Naive thymus-derived CD4-positive, alpha-beta T cell (primary cell): ENCODE measurements around the gene CIITA. TPM values are rescaled to one million over a fixed set of nuclear protein-coding genes. Genes with fewer than 3 reads are reported as not detected.

ENCODE experiments used
- ATAC-seq: fragments of 150-1000 bp; cut with Tn5 transposase; 2 replicates; pipeline ENCODE4 v1.10.0; 2021; ENCODE audit warnings: mild to moderate bottlenecking, moderate library complexity
- CTCF ChIA-PET: fragments of 350-600 bp; sonication (Branson Sonifier 250); formaldehyde crosslinking; loops from one replicate; lab custom pipeline; 2021; ENCODE audit warnings: antibody characterized with exemption; lab: Charles Lee
- POLR2A ChIA-PET: fragments of 350-600 bp; sonication (Branson Sonifier 250); formaldehyde crosslinking; loops from one replicate; lab custom pipeline; 2021; ENCODE audit warnings: antibody characterized with exemption, inconsistent platforms; lab: Charles Lee
- DNase-seq, 9 donors: peaks; one replicate each; pipeline versions ENCODE4 v3.0.0 to v3.0.0-alpha.2; 2020 to 2022; ENCODE audit warnings: mixed read lengths in 1 of 9
- H3K27ac ChIP-seq: one replicate; pipeline ENCODE4 v1.7.0; 2013; ENCODE audit warnings: mild to moderate bottlenecking, low read depth, low read length, moderate library complexity
- H3K27me3 ChIP-seq, 2 donors: one replicate each; pipeline ENCODE4 v1.7.0; 2013; ENCODE audit warnings: low read length in 2 of 2, mild to moderate bottlenecking in 2 of 2, moderate library complexity in 2 of 2; ENCODE audit not compliant: control insufficient read depth in 2 of 2, insufficient read depth in 2 of 2
- H3K36me3 ChIP-seq, 3 experiments: 1 replicate in 2 of 3; 2 replicates in 1 of 3; pipeline ENCODE4 v1.7.0; 2013; ENCODE audit warnings: low read length in 3 of 3, mild to moderate bottlenecking in 3 of 3, moderate library complexity in 1 of 3; ENCODE audit not compliant: insufficient read depth in 3 of 3, control insufficient read depth in 2 of 3
- H3K4me1 ChIP-seq, 2 donors: one replicate each; pipeline ENCODE4 v1.7.0; 2013; ENCODE audit warnings: low read length in 2 of 2, mild to moderate bottlenecking in 2 of 2, moderate library complexity in 1 of 2; ENCODE audit not compliant: control insufficient read depth in 2 of 2, insufficient read depth in 2 of 2
- H3K4me3 ChIP-seq: 2 replicates; pipeline ENCODE4 v1.7.0; 2013; ENCODE audit warnings: mild to moderate bottlenecking, low read length
- H3K9me3 ChIP-seq, 3 experiments: 1 replicate in 2 of 3; 2 replicates in 1 of 3; pipeline ENCODE4 v1.7.0; 2013; ENCODE audit warnings: low read length in 3 of 3; ENCODE audit not compliant: control insufficient read depth in 2 of 3
- H3K27ac Mint-ChIP-seq, 9 donors: one replicate each; pipeline ENCODE4 v1.8.0; 2020 to 2022; ENCODE audit warnings: mixed read lengths in 9 of 9, mild to moderate bottlenecking in 8 of 9, moderate library complexity in 5 of 9, inconsistent platforms in 2 of 9
- H3K27me3 Mint-ChIP-seq, 5 donors: one replicate each; pipeline ENCODE4 v1.8.0; 2021 to 2022; ENCODE audit warnings: mixed read lengths in 5 of 5, mild to moderate bottlenecking in 1 of 5
- H3K36me3 Mint-ChIP-seq, 5 donors: one replicate each; pipeline ENCODE4 v1.8.0; 2020 to 2022; ENCODE audit warnings: mixed read lengths in 5 of 5, mild to moderate bottlenecking in 3 of 5, inconsistent platforms in 1 of 5
- H3K4me1 Mint-ChIP-seq, 7 donors: one replicate each; pipeline ENCODE4 v1.8.0; 2020 to 2022; ENCODE audit warnings: mixed read lengths in 7 of 7, mild to moderate bottlenecking in 3 of 7, inconsistent platforms in 1 of 7
- H3K4me3 Mint-ChIP-seq, 10 donors: one replicate each; pipeline ENCODE4 v1.8.0; 2020 to 2022; ENCODE audit warnings: mild to moderate bottlenecking in 10 of 10, mixed read lengths in 10 of 10, moderate library complexity in 6 of 10, inconsistent platforms in 2 of 10
- H3K9me3 Mint-ChIP-seq, 11 donors: one replicate each; pipeline ENCODE4 v1.8.0; 2020 to 2022; ENCODE audit warnings: mixed read lengths in 11 of 11, mild to moderate bottlenecking in 4 of 11, inconsistent platforms in 1 of 11, moderate library complexity in 1 of 11
- intact Hi-C, 2 donors: fragments of 100-400 bp; cut with micrococcal nuclease; formaldehyde crosslinking; loops; one replicate each; pipeline ENCODE4 v1.15.1; 2023
- polyA plus RNA-seq, 2 donors: library from polyadenylated mRNA; unstranded; fragments of 300-500 nt; fragmentation: Illumina TruSeq; gene quantifications; one replicate each; pipeline ENCODE4 v1.2.3, GENCODE V29; 2021
- total RNA-seq, 6 experiments: library from RNA in 5 of 6; stranded (reverse) in 5 of 6; gene quantifications; 1 replicate in 5 of 6; 2 replicates in 1 of 6; pipeline ENCODE4 v1.2.3 and lab custom pipeline; 2021 to 2026

The CIITA gene
- total and polyA plus RNA-seq, 7 experiments from 2014 or later: 0.12 to 72.1 (median 1.7) TPM

DNA sequence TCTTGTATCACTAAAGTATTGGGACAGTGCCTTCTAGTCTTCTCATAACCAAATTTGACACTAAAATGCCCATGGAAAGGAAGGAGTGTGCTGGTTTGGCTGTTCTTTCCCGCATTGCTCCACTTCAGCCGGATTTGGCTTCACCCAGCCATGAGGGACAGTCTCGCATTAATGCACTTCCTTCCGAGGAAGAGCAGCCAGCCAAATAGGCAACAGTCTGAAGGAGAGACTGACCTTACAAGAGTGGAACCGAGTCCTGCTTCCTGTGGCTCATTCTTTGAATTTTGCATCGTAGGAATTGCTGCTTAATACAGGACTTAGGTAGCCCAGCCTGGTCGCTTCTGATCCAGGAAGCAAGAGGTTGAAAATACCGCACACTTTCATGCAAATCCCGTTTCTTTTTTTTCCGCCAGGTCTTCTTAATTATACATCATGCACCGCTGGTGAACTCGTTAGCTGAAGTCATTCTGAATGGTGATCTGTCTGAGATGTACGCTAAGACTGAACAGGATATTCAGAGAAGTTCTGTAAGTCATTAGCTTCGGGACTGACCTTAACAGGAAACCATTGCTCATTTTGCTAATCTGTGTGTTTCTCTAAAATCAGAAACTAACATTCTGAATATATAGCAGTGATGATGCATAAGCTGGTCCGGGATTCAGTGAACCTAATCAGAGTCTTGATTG, 105.6 kb downstream of the CIITA start:
- Histone ChIP-seq H3K27ac (no peak overlapping the region), H3K4me3 (no peak overlapping the region), H3K36me3 (peaks cover 0 to 40% (median 0%) of the 10 kb centered on the region in 3 experiments), H3K9me3 (no peaks in the 10 kb centered on the region), H3K4me1 (peaks cover 5 to 13% of the 10 kb centered on the region in 2 donors), H3K27me3 (no peaks in the 10 kb centered on the region)
- Mint-ChIP-seq H3K36me3 (peaks cover 7 to 39% (median 12%) of the 10 kb centered on the region in 5 donors), H3K9me3 (peaks cover 0 to under 1% (median 0%) of the 10 kb centered on the region in 11 donors), H3K27me3 (no peaks in the 10 kb centered on the region), H3K4me3 (peak overlapping the region in 1 of 10 donors; percentile 39), H3K4me1 (peaks cover 18 to 73% (median 20%) of the 10 kb centered on the region in 7 donors), H3K27ac (peak overlapping the region in 4 of 9 donors; percentile 20 to 85 (median 36))
- ATAC-seq: no peak
- ChIA-PET POLR2A (interaction anchor here (0.5 to 2.3 kb wide), 4 partner anchors 261 to 276 kb away, joined by 3 to 7 read pairs (median 5); partner anchors contain the start of gene SOCS1), CTCF (interaction anchor here (0.6 to 1.5 kb wide), 3 partner anchors 18 to 860 kb away, joined by 3 to 4 read pairs (median 3); no protein-coding TSS in a partner anchor)
- intact Hi-C loops: no loop called here
- no peak for DNase-seq

- Mint-ChIP-seq H3K36me3 (peaks cover 4 to 35% (median 9%) of the 10 kb centered on the region in 5 donors), H3K4me1 (peaks cover 20 to 73% (median 22%) of the 10 kb centered on the region in 7 donors), H3K27me3 (no peaks in the 10 kb centered on the region), H3K9me3 (no peaks in the 10 kb centered on the region), H3K27ac (peak overlapping the region in 4 of 9 donors; percentile 31 to 85 (median 72)), H3K4me3 (no peak overlapping the region)
- ATAC-seq (peak; percentile 27), DNase-seq (peak in 2 of 9 donors; percentile 5 to 19)
- Histone ChIP-seq H3K4me1 (peaks cover 10 to 13% of the 10 kb centered on the region in 2 donors), H3K4me3 (no peak overlapping the region), H3K27me3 (no peaks in the 10 kb centered on the region), H3K36me3 (peaks cover 0 to 34% (median 0%) of the 10 kb centered on the region in 3 experiments), H3K27ac (no peak overlapping the region), H3K9me3 (no peaks in the 10 kb centered on the region)
- intact Hi-C loops: no loop called here
- POLR2A ChIA-PET: interaction anchor here (0.5 to 2.3 kb wide), 4 partner anchors 10 to 275 kb away, joined by 3 to 7 read pairs (median 5); partner anchors contain the start of gene SOCS1
- CTCF ChIA-PET: interaction anchor here (0.7 to 1.5 kb wide), 5 partner anchors 19 to 424 kb away, joined by 3 to 4 read pairs (median 4); no protein-coding TSS in a partner anchor
These were observed 106.2 kb downstream of the CIITA start for GRCh38 chr16:10983159-10983558.

- POLR2A ChIA-PET: interaction anchor here (0.9 to 2.3 kb wide), 2 partner anchors 9 to 272 kb away, joined by 3 to 7 read pairs; partner anchors contain the start of gene SOCS1
- peaks cover 0 to 25% (median 0%) of the 10 kb centered on the region in 3 experiments for H3K36me3 ChIP-seq
- Mint-ChIP-seq H3K36me3 (peaks cover 4 to 34% (median 9%) of the 10 kb centered on the region in 5 donors), H3K27ac (peak overlapping the region in 4 of 9 donors; percentile 46 to 78 (median 49)), H3K27me3 (no peaks in the 10 kb centered on the region), H3K4me3 (peak overlapping the region in 1 of 10 donors; percentile 7), H3K4me1 (peaks cover 33 to 77% (median 34%) of the 10 kb centered on the region in 7 donors), H3K9me3 (no peaks in the 10 kb centered on the region)
- no peaks in the 10 kb centered on the region for H3K9me3 ChIP-seq
- no peak overlapping the region for H3K4me3 ChIP-seq
- H3K4me1 ChIP-seq: peaks cover 20 to 22% of the 10 kb centered on the region in 2 donors
- H3K27me3 ChIP-seq: no peaks in the 10 kb centered on the region
- H3K27ac ChIP-seq: no peak overlapping the region
- ATAC-seq (no peak), DNase-seq (no peak)
- CTCF ChIA-PET: interaction anchor here (1.3 kb wide), 2 partner anchors 372 to 422 kb away, joined by 3 to 4 read pairs; no protein-coding TSS in a partner anchor
- intact Hi-C loops: no loop called here
These were observed 107.5 kb downstream of the CIITA start for GRCh38 chr16:10984509-10984908.

Other genes with a start within 250 kb of the CIITA start
- not detected for gene TEKT5, start 182.3 kb upstream of the CIITA start, total RNA-seq
- under 1 TPM in 1 of 2 donors, not detected in 1; 0.68 TPM for gene TEKT5, start 182.3 kb upstream of the CIITA start, polyA plus RNA-seq
- 10 to 100 TPM; 24.0 to 30.0 (median 25.5) TPM for gene NUBP1, start 133.4 kb upstream of the CIITA start, total RNA-seq
- gene NUBP1, start 133.4 kb upstream of the CIITA start, polyA plus RNA-seq: 10 to 100 TPM; 32.7 to 48.3 TPM
- under 1 TPM in 1 of 5 experiments, not detected in 4; 0.10 TPM for gene TVP23A, start 58.4 kb upstream of the CIITA start, total RNA-seq
- gene TVP23A, start 58.4 kb upstream of the CIITA start, polyA plus RNA-seq: under 1 TPM; 0.15 to 0.17 TPM
- gene DEXI, start 65.3 kb downstream of the CIITA start, total RNA-seq: 10 to 100 TPM; 13.2 to 39.8 (median 30.2) TPM
- gene DEXI, start 65.3 kb downstream of the CIITA start, polyA plus RNA-seq: 10 to 100 TPM; 51.0 to 83.5 TPM
- 10 to 100 TPM; 28.2 to 38.2 (median 34.0) TPM for gene CLEC16A, start 67.4 kb downstream of the CIITA start, total RNA-seq
- 10 to 100 TPM; 14.7 to 25.6 TPM for gene CLEC16A, start 67.4 kb downstream of the CIITA start, polyA plus RNA-seq